Endothelial cell (in vitro differentiated cells): ENCODE results near the gene ENG. TPM values are rescaled to one million over a fixed set of nuclear protein-coding genes. Genes with fewer than 3 reads are reported as not detected.

ENCODE experiments used
- DNase-seq: peaks from one replicate; pipeline ENCODE4 v3.0.0; 2021; ENCODE audit warnings: low spot score
- H3K27ac Mint-ChIP-seq: one replicate; pipeline ENCODE4 v1.8.0; 2021; ENCODE audit warnings: mixed read lengths, inconsistent platforms; ENCODE audit not compliant: unreplicated experiment
- H3K27me3 Mint-ChIP-seq: one replicate; pipeline ENCODE4 v1.8.0; 2021; ENCODE audit warnings: mild to moderate bottlenecking, moderate library complexity, mixed read lengths, inconsistent platforms; ENCODE audit not compliant: unreplicated experiment
- H3K36me3 Mint-ChIP-seq: one replicate; pipeline ENCODE4 v1.8.0; 2021; ENCODE audit warnings: mild to moderate bottlenecking, low read depth, mixed read lengths, inconsistent platforms; ENCODE audit not compliant: unreplicated experiment
- H3K4me1 Mint-ChIP-seq: one replicate; pipeline ENCODE4 v1.8.0; 2021; ENCODE audit warnings: mild to moderate bottlenecking, mixed read lengths, inconsistent platforms; ENCODE audit not compliant: unreplicated experiment
- H3K4me3 Mint-ChIP-seq: one replicate; pipeline ENCODE4 v1.8.0; 2021; ENCODE audit warnings: mild to moderate bottlenecking, mixed read lengths, inconsistent platforms; ENCODE audit not compliant: unreplicated experiment
- H3K9me3 Mint-ChIP-seq: one replicate; pipeline ENCODE4 v1.8.0; 2021; ENCODE audit warnings: mixed read lengths, inconsistent platforms; ENCODE audit not compliant: unreplicated experiment
- microRNA-seq: library from miRNA; unstranded; fragments of <30 nt; microRNA quantifications from one replicate; pipeline ENCODE4, GENCODE V29; 2020; ENCODE audit not compliant: unreplicated experiment
- total RNA-seq: library from RNA; stranded (reverse); fragmentation: NEBNext Ultra II Directional; extraction: Animal tissue kit (Norgen Biotek cat#: 25700); gene quantifications from one replicate; pipeline ENCODE4 v1.2.1, GENCODE V29; 2021; ENCODE audit not compliant: unreplicated experiment
- TF ChIP-seq, protein P1 (sequence below): fragments of 200-600 bp; sonication (generic); IDR thresholded peaks from one replicate; pipeline ENCODE4 v1.5.0; 2021; ENCODE audit warnings: antibody characterized with exemption; ENCODE audit not compliant: unreplicated experiment

The ENG gene
- total RNA-seq, 1 donor from 2014 or later: 113 TPM

DNA sequence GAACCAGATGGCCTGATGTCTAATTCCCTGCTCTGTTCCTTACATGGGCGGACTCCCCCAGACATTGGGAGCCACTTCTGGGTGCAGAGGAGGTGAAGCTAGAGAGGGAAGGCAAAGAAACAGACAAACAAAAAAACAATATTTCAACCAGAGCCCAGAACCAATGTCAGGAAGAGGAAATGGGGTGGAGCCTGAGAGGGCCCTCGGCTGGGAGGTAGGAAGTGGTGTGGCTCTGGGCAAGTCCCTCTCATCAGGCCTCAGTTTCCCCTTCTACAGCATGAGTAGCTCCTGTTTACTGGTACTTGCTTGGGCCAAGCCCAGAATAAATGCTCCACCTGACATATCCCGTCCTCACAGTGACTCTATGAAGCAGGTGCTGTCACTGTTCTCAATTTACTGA lies 87.0 kb downstream of the ENG start:
- peaks cover 45% of the 10 kb centered on the region for H3K36me3 Mint-ChIP-seq
- no peaks in the 10 kb centered on the region for H3K9me3 Mint-ChIP-seq
- peaks cover 72% of the 10 kb centered on the region for H3K4me1 Mint-ChIP-seq
- no peak for DNase-seq
- peak overlapping the region; percentile 88 for H3K4me3 Mint-ChIP-seq
- H3K27ac Mint-ChIP-seq: peak overlapping the region; percentile 96
- TF ChIP-seq, protein P1, sequence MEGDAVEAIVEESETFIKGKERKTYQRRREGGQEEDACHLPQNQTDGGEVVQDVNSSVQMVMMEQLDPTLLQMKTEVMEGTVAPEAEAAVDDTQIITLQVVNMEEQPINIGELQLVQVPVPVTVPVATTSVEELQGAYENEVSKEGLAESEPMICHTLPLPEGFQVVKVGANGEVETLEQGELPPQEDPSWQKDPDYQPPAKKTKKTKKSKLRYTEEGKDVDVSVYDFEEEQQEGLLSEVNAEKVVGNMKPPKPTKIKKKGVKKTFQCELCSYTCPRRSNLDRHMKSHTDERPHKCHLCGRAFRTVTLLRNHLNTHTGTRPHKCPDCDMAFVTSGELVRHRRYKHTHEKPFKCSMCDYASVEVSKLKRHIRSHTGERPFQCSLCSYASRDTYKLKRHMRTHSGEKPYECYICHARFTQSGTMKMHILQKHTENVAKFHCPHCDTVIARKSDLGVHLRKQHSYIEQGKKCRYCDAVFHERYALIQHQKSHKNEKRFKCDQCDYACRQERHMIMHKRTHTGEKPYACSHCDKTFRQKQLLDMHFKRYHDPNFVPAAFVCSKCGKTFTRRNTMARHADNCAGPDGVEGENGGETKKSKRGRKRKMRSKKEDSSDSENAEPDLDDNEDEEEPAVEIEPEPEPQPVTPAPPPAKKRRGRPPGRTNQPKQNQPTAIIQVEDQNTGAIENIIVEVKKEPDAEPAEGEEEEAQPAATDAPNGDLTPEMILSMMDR: no peak
- peaks cover 14% of the 10 kb centered on the region for H3K27me3 Mint-ChIP-seq

DNA sequence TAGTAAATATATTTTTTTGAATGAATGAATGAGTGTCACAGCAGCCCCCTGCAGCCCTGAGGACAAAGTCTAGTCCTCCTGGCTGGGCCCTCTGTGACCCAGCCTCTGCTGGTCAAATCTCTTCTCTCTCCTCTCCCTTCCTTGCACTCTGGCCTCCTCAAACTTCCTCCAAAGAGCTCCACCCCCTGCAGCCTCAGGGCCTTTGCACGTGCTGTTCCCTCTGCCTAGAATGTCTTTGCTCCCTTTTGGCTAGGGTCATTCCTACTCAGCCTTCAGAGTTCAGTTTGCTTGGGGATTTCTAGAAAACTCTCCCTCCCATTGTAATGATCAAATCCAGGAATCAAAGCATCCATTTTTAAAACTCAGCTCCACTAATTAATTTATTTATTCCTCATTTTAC lies 89.0 kb downstream of the ENG start:
- peak overlapping the region; percentile 80 for H3K4me3 Mint-ChIP-seq
- peaks cover 14% of the 10 kb centered on the region for H3K27me3 Mint-ChIP-seq
- peaks cover 50% of the 10 kb centered on the region for H3K36me3 Mint-ChIP-seq
- peak overlapping the region; percentile 90 for H3K27ac Mint-ChIP-seq
- TF ChIP-seq, protein P1: no peak
- H3K9me3 Mint-ChIP-seq: no peaks in the 10 kb centered on the region
- H3K4me1 Mint-ChIP-seq: peaks cover 83% of the 10 kb centered on the region
- DNase-seq: no peak

Small RNAs within 50 kb of the gene (microRNA-seq; reads per million reads assigned to microRNA genes)
- gene MIR2861: not detected
- gene MIR3960: 0.42 reads per million
- gene MIR4672: 0.21 reads per million

Other genes with a start within 250 kb of the ENG start
- gene STXBP1, start 242.4 kb downstream of the ENG start, total RNA-seq: 113 TPM
- 0.85 TPM for gene CFAP157, start 147.7 kb downstream of the ENG start, total RNA-seq
- 15.3 TPM for gene PTRH1, start 139.0 kb downstream of the ENG start, total RNA-seq
- 0.08 TPM for gene TTC16, start 138.6 kb downstream of the ENG start, total RNA-seq
- gene TOR2A, start 119.4 kb downstream of the ENG start, total RNA-seq: 29.1 TPM
- gene SH2D3C, start 76.0 kb downstream of the ENG start, total RNA-seq: 137 TPM
- 188 TPM for gene CDK9, start 68.6 kb downstream of the ENG start, total RNA-seq
- 51.3 TPM for gene FPGS, start 51.8 kb downstream of the ENG start, total RNA-seq
- 63.3 TPM for gene AK1, start 23.0 kb upstream of the ENG start, total RNA-seq
- gene ST6GALNAC6, start 44.9 kb upstream of the ENG start, total RNA-seq: 80.0 TPM
- gene ST6GALNAC4, start 62.4 kb upstream of the ENG start, total RNA-seq: 25.0 TPM
- 2.4 TPM for gene PIP5KL1, start 76.1 kb upstream of the ENG start, total RNA-seq
- 31.5 TPM for gene DPM2, start 83.2 kb upstream of the ENG start, total RNA-seq
- 27.3 TPM for gene EEIG1, start 126.3 kb upstream of the ENG start, total RNA-seq
- gene NAIF1, start 212.7 kb upstream of the ENG start, total RNA-seq: 9.9 TPM
- gene SLC25A25, start 213.6 kb upstream of the ENG start, total RNA-seq: 8.5 TPM